Measurements from ENCODE around the gene FAM204A.

GRCh38 chr10:118266098-118266748, 75.9 kb downstream of the FAM204A start:
- TF ChIP-seq GATA3 (IDR thresholded peaks at IDR 0.05; ENCODE audit: low read depth, low read length) (no peak), GATA2 (IDR thresholded peaks at IDR 0.05; ENCODE audit: low read depth, low read length) (no peak)

Measured in SH-SY5Y (cell line).